GM23248 (cell line): ENCODE measurements around the gene NEGR1.

ENCODE experiments used
- EZH2 ChIP-seq: fragments of 200-600 bp; sonication (generic); IDR thresholded peaks from 2 replicates; pipeline ENCODE4 v1.6.1; 2018; ENCODE audit warnings: antibody characterized with exemption, mild to moderate bottlenecking; ENCODE audit not compliant: insufficient read depth, poor library complexity, severe bottlenecking
- EZH2phosphoT487 ChIP-seq: fragments of 200-600 bp; sonication (generic); IDR thresholded peaks from 2 replicates; pipeline ENCODE4 v1.6.1; 2018; ENCODE audit warnings: antibody characterized with exemption, moderate library complexity, mild to moderate bottlenecking, low read depth; ENCODE audit not compliant: insufficient read depth

DNA sequence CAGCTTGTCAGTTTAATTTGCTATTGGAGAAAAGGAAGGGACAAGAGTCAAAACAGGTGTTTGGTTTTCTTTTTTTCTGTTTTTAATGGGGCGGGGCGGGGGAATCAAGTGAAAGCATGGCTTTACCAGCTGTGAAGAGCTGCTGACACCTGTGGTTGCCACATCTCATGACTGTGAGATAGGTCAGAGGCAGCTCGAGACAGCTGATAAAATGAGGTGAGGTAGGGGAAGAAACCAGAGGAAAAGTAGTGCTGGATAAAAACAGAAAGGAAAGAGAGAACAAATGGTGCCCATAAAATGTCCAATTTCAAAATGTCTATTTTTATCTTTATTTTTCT is 272.3 kb downstream of the NEGR1 start:
- TF ChIP-seq EZH2phosphoT487 (no peak), EZH2 (no peak)
